Activated CD8-positive, alpha-beta T cell treated with anti-CD3 and anti-CD28 coated beads, Interleukin-2, amount 10 ng/mL, durations not matched to agents 7 days and 5 days (primary cell): ENCODE data around the gene TTC39A. TPM values are rescaled to one million over a fixed set of nuclear protein-coding genes. Genes with fewer than 3 reads are reported as not detected.

ENCODE experiments used
- ATAC-seq: fragments of 150-1000 bp; cut with Tn5 transposase; one replicate; pipeline ENCODE4 v1.10.0; 2021; ENCODE audit warnings: moderate library complexity
- CTCF ChIA-PET: fragments of 350-600 bp; sonication (Branson Sonifier 250); formaldehyde crosslinking; loops from one replicate; lab custom pipeline; 2021; ENCODE audit warnings: antibody characterized with exemption; lab: Charles Lee
- POLR2A ChIA-PET: fragments of 350-600 bp; sonication (Branson Sonifier 250); formaldehyde crosslinking; loops from one replicate; lab custom pipeline; 2021; ENCODE audit warnings: antibody characterized with exemption; lab: Charles Lee
- DNase-seq: peaks from one replicate; pipeline ENCODE4 v3.0.0-alpha.2; 2020
- H3K27ac Mint-ChIP-seq: one replicate; pipeline ENCODE4 v1.8.0; 2021; ENCODE audit warnings: mild to moderate bottlenecking, mixed read lengths
- H3K27me3 Mint-ChIP-seq: one replicate; pipeline ENCODE4 v1.8.0; 2021; ENCODE audit warnings: low read depth, mixed read lengths
- H3K36me3 Mint-ChIP-seq: one replicate; pipeline ENCODE4 v1.8.0; 2021; ENCODE audit warnings: low read depth, mixed read lengths
- H3K4me1 Mint-ChIP-seq: one replicate; pipeline ENCODE4 v1.8.0; 2021; ENCODE audit warnings: low read depth, mixed read lengths
- H3K4me3 Mint-ChIP-seq: one replicate; pipeline ENCODE4 v1.8.0; 2021; ENCODE audit warnings: mild to moderate bottlenecking, mixed read lengths
- H3K9me3 Mint-ChIP-seq: one replicate; pipeline ENCODE4 v1.8.0; 2022; ENCODE audit warnings: mixed read lengths; ENCODE audit not compliant: insufficient read depth
- total RNA-seq, 2 experiments: library from RNA; stranded (reverse); gene quantifications; one replicate each; pipeline ENCODE4 v1.2.3, GENCODE V29; 2021

The TTC39A gene
- not detected for total RNA-seq

- POLR2A ChIA-PET, result no interaction called here
- Mint-ChIP-seq H3K4me3 (peak within 1 kb of the TSS; percentile 56), H3K9me3 (no peaks in the 10 kb centered on the region), H3K4me1 (peaks cover 7% of the 10 kb centered on the region), H3K27ac (no peak within 1 kb of the TSS), H3K36me3 (no peaks in the 10 kb centered on the region), H3K27me3 (peaks cover 39% of the 10 kb centered on the region)
- ATAC-seq, result peak; percentile 62
- CTCF ChIA-PET, result no interaction called here
- no peak for DNase-seq
These were observed at the start of gene TTC39A for GRCh38 chr1:51330331-51331201. TTC39A (minus strand) TSS chr1:51330562; CDS start chr1:51330477, 85 bp downstream.

DNA sequence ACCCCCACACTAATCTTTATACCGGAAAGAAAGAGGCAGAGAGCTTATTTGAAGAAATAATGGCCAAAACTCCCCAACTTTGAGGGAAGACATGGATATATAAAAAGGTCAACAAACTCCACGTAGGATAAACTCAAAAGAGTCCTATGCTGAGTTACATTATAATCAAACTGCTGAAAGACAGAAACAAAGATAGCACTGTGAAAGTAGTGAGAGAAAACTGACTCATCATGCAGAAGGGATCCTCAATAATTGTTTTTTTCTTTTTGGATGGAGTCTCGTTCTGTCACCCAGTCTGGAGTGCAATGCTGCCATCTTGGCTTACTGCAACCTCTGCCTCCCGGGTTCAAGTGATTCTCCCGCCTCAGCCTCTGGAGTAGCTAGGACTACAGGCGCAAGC, 48.5 kb upstream of the TTC39A start:
- POLR2A ChIA-PET, result no interaction called here
- Mint-ChIP-seq H3K27me3 (no peaks in the 10 kb centered on the region), H3K9me3 (peaks cover 9% of the 10 kb centered on the region), H3K4me3 (no peak overlapping the region), H3K27ac (no peak overlapping the region), H3K36me3 (peaks cover 45% of the 10 kb centered on the region), H3K4me1 (no peaks in the 10 kb centered on the region)
- DNase-seq (no peak), ATAC-seq (no peak)
- CTCF ChIA-PET, result no interaction called here

GRCh38 chr1:51373898-51374297, 43.5 kb upstream of the TTC39A start:
- Mint-ChIP-seq H3K27ac (no peak overlapping the region), H3K27me3 (no peaks in the 10 kb centered on the region), H3K4me3 (no peak overlapping the region), H3K4me1 (no peaks in the 10 kb centered on the region), H3K36me3 (peaks cover 22% of the 10 kb centered on the region), H3K9me3 (no peaks in the 10 kb centered on the region)
- ATAC-seq, result no peak
- ChIA-PET CTCF (no interaction called here), POLR2A (interaction anchor here (0.6 kb wide), 1 partner anchor 120 kb away, joined by 3 read pairs; no protein-coding TSS in a partner anchor)
- DNase-seq, result no peak

DNA sequence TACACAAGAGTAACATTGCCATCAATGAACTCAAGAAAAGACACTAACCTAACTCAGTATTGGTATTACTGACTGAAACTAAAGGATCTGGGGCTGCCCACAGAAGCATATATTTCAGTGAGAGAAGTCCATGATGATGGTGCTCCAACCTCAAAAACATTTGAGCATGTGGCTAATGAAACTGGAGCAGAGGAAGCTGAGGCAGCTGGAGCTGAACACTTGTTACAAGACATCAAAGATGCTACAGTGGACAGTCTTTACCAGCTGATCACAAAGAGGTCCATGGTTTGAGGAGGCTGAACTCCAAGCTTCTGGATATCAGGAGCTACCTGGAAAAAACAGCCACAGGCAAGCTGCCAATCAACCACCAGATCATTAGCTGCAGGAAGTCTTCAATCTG, 42.2 kb upstream of the TTC39A start:
- Mint-ChIP-seq H3K27ac (no peak overlapping the region), H3K36me3 (peaks cover 17% of the 10 kb centered on the region), H3K9me3 (no peaks in the 10 kb centered on the region), H3K4me1 (no peaks in the 10 kb centered on the region), H3K4me3 (no peak overlapping the region), H3K27me3 (no peaks in the 10 kb centered on the region)
- CTCF ChIA-PET, result interaction anchor here (1.0 kb wide), 1 partner anchor 182 kb away, joined by 3 read pairs; no protein-coding TSS in a partner anchor
- POLR2A ChIA-PET, result no interaction called here
- DNase-seq, result no peak
- no peak for ATAC-seq

GRCh38 chr1:51369171-51369570, 38.8 kb upstream of the TTC39A start:
- CTCF ChIA-PET, result interaction anchor here (1.3 kb wide), 1 partner anchor 72 kb away, joined by 3 read pairs; no protein-coding TSS in a partner anchor
- DNase-seq (no peak), ATAC-seq (no peak)

GRCh38 chr1:51365774-51366173, 35.4 kb upstream of the TTC39A start:
- Mint-ChIP-seq H3K9me3 (no peaks in the 10 kb centered on the region), H3K27me3 (no peaks in the 10 kb centered on the region), H3K4me1 (no peaks in the 10 kb centered on the region), H3K4me3 (no peak overlapping the region), H3K27ac (no peak overlapping the region), H3K36me3 (peaks cover 20% of the 10 kb centered on the region)
- CTCF ChIA-PET, result no interaction called here
- ATAC-seq, result no peak
- POLR2A ChIA-PET, result no interaction called here
- no peak for DNase-seq

More at GRCh38 chr1:51369171-51369570, 38.8 kb upstream of the TTC39A start:
- no peaks in the 10 kb centered on the region for H3K9me3 Mint-ChIP-seq
- no peaks in the 10 kb centered on the region for H3K27me3 Mint-ChIP-seq
- POLR2A ChIA-PET, result no interaction called here
- no peak overlapping the region for H3K4me3 Mint-ChIP-seq
- H3K27ac Mint-ChIP-seq, result no peak overlapping the region
- no peaks in the 10 kb centered on the region for H3K4me1 Mint-ChIP-seq
- H3K36me3 Mint-ChIP-seq, result peaks cover 18% of the 10 kb centered on the region

- ChIA-PET POLR2A (interaction anchor here (0.6 kb wide), 1 partner anchor 49 kb away, joined by 4 read pairs; no protein-coding TSS in a partner anchor), CTCF (no interaction called here)
- peaks cover 38% of the 10 kb centered on the region for H3K36me3 Mint-ChIP-seq
- H3K27ac Mint-ChIP-seq, result no peak overlapping the region
- DNase-seq, result no peak
- no peaks in the 10 kb centered on the region for H3K9me3 Mint-ChIP-seq
- H3K4me3 Mint-ChIP-seq, result no peak overlapping the region
- ATAC-seq, result no peak
- H3K4me1 Mint-ChIP-seq, result no peaks in the 10 kb centered on the region
- no peaks in the 10 kb centered on the region for H3K27me3 Mint-ChIP-seq
These were observed 29.5 kb upstream of the TTC39A start for GRCh38 chr1:51359879-51360278.

DNA sequence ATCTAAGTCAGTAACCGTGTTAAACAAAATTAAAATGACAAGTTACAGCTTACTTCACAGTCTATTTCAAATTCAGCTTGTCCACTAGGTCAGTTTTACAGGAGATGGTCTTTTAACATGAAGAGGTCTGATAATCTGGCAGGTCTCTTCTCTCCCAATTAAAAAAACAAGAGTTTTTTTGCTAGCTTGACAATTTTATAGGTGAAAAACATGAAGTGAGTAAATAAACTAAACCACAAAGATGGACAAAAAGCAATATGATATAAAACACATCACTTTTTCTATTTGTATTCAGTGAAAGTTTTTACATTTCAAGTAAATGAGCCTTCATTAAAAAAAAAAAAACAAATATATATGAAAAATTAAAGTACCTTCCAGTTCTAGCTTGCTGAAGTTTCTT, 25.0 kb upstream of the TTC39A start:
- Mint-ChIP-seq H3K4me1 (no peaks in the 10 kb centered on the region), H3K36me3 (peaks cover 24% of the 10 kb centered on the region), H3K27ac (no peak overlapping the region), H3K9me3 (no peaks in the 10 kb centered on the region), H3K27me3 (no peaks in the 10 kb centered on the region), H3K4me3 (no peak overlapping the region)
- POLR2A ChIA-PET, result no interaction called here
- DNase-seq, result no peak
- no peak for ATAC-seq
- CTCF ChIA-PET, result no interaction called here

DNA sequence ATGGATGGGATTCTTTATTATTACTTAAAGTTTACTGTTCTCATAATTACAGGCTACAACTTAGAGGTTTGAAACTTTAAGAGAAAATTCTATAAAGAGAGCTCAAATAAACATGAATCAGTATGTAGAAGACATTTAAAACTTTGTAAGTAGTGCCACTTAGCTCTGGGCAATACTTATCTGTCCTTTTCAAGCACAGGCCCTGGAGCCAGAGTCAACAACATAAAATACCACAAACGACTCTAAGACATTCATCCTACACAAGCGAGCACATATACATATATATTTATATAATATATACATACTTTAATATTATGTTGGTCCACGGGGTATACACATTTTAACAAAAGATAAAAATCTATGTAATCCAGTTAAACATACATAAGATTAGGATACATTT, 24.1 kb upstream of the TTC39A start:
- Mint-ChIP-seq H3K4me3 (no peak overlapping the region), H3K4me1 (no peaks in the 10 kb centered on the region), H3K36me3 (peaks cover 21% of the 10 kb centered on the region), H3K9me3 (no peaks in the 10 kb centered on the region), H3K27me3 (no peaks in the 10 kb centered on the region), H3K27ac (no peak overlapping the region)
- ATAC-seq (no peak), DNase-seq (no peak)
- ChIA-PET CTCF (no interaction called here), POLR2A (no interaction called here)

GRCh38 chr1:51351907-51352306, 21.5 kb upstream of the TTC39A start:
- POLR2A ChIA-PET, result no interaction called here
- CTCF ChIA-PET, result no interaction called here
- Mint-ChIP-seq H3K27me3 (peaks cover 3% of the 10 kb centered on the region), H3K9me3 (no peaks in the 10 kb centered on the region), H3K27ac (no peak overlapping the region), H3K4me1 (no peaks in the 10 kb centered on the region), H3K36me3 (peaks cover 14% of the 10 kb centered on the region), H3K4me3 (no peak overlapping the region)
- no peak for ATAC-seq
- no peak for DNase-seq

DNA sequence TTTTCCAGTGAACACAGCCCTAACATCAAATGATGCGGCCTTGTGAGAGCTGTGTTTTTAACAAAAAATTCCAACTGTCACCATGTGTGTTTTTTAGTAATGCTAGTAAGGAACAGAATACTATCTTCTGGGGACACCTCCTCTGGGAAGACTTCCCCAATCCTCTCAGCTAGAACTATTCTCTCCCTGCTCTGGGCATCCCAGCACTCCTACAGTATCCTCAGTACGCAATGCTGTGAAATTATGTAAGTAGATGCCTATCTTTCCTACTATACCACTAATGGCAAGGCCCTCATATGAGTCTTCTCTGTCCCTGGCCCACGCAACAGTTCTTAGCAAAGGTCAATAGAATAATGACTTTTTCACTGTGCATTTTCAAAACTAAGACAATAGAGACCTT, 19.5 kb upstream of the TTC39A start:
- Mint-ChIP-seq H3K4me3 (no peak overlapping the region), H3K4me1 (no peaks in the 10 kb centered on the region), H3K27ac (no peak overlapping the region), H3K36me3 (peaks cover 1% of the 10 kb centered on the region), H3K27me3 (peaks cover 14% of the 10 kb centered on the region), H3K9me3 (no peaks in the 10 kb centered on the region)
- ChIA-PET POLR2A (no interaction called here), CTCF (interaction anchor here (0.9 kb wide), 1 partner anchor 21 kb away, joined by 3 read pairs; no protein-coding TSS in a partner anchor)
- no peak for ATAC-seq
- no peak for DNase-seq

- DNase-seq (no peak), ATAC-seq (no peak)
- H3K4me1 Mint-ChIP-seq, result no peaks in the 10 kb centered on the region
- H3K4me3 Mint-ChIP-seq, result no peak overlapping the region
- no peaks in the 10 kb centered on the region for H3K9me3 Mint-ChIP-seq
- H3K27ac Mint-ChIP-seq, result no peak overlapping the region
- ChIA-PET CTCF (no interaction called here), POLR2A (no interaction called here)
- H3K36me3 Mint-ChIP-seq, result no peaks in the 10 kb centered on the region
- H3K27me3 Mint-ChIP-seq, result peaks cover 28% of the 10 kb centered on the region
These were observed 17.8 kb upstream of the TTC39A start for GRCh38 chr1:51348147-51348527.
